Panc1 (cell line): ENCODE results near the gene FNIP2. TPM values are rescaled to one million over a fixed set of nuclear protein-coding genes. Genes with fewer than 3 reads are reported as not detected.
"Not testable (repeated sequence)": the region's sequence is repeated elsewhere in the genome, so short reads cannot be mapped to it uniquely, and the experiment has no call there.

ENCODE experiments used
- ATAC-seq: fragments of 200-7000 bp; cut with Tn5 transposase; 2 replicates; pipeline ENCODE4 v1.9.1; 2020; ENCODE audit warnings: mild to moderate bottlenecking, moderate library complexity
- BruUV-seq: library from RNA; stranded (reverse); fragments of 400-500 nt; replicated peaks from 2 replicates; lab custom pipeline; 2021; lab: Mats Ljungman, UMichigan
- CTCF ChIA-PET: fragments of 300-600 bp; sonication (Branson Sonifier 250); formaldehyde crosslinking; loops from one replicate; lab custom pipeline; 2022; ENCODE audit warnings: antibody characterized with exemption; lab: Charles Lee
- POLR2A ChIA-PET: fragments of 300-600 bp; sonication (Branson Sonifier 250); formaldehyde crosslinking; loops from one replicate; lab custom pipeline; 2022; ENCODE audit warnings: antibody characterized with exemption; lab: Charles Lee
- DNase-seq: peaks from one replicate; pipeline ENCODE4 v3.0.0-alpha.2; 2010; ENCODE audit warnings: low read depth, low spot score
- H3K27ac ChIP-seq: 2 replicates; pipeline ENCODE4 v1.5.1; 2011; ENCODE audit warnings: mild to moderate bottlenecking, low read length, inconsistent platforms
- H3K27me3 ChIP-seq: fragments of 200-500 bp; sonication (Bioruptor generic); 2 replicates; pipeline ENCODE4 v1.6.0; 2014; ENCODE audit warnings: low read length, inconsistent platforms; ENCODE audit not compliant: control insufficient read depth, insufficient read depth
- H3K36me3 ChIP-seq: fragments of 200-500 bp; sonication (Bioruptor generic); 2 replicates; pipeline ENCODE4 v1.5.1; 2014; ENCODE audit warnings: inconsistent platforms, mild to moderate bottlenecking, low read length, moderate library complexity; ENCODE audit not compliant: control insufficient read depth, insufficient read depth
- H3K4me1 ChIP-seq: 2 replicates; pipeline ENCODE4 v1.5.1; 2011; ENCODE audit warnings: inconsistent platforms, mild to moderate bottlenecking, low read length, moderate library complexity; ENCODE audit not compliant: control insufficient read depth, insufficient read depth
- H3K4me3 ChIP-seq, 2 experiments: 2 replicates each; pipeline ENCODE4 v1.5.1; 2011 to 2012; ENCODE audit warnings: low read depth in 2 of 2, low read length in 2 of 2, mild to moderate bottlenecking in 2 of 2, inconsistent platforms in 1 of 2, moderate library complexity in 1 of 2
- H3K9me3 ChIP-seq: fragments of 200-500 bp; sonication (Bioruptor generic); 2 replicates; pipeline ENCODE4 v1.5.1; 2014; ENCODE audit warnings: low read depth, mild to moderate bottlenecking, inconsistent platforms, low read length, moderate library complexity; ENCODE audit not compliant: control insufficient read depth, insufficient read depth
- in situ Hi-C: cut with HindIII; loops from 2 replicates; pipeline ENCODE4 v1.10.0; 2016; ENCODE audit warnings: low sequenced_read_pairs, low pct_unique_long_range_greater_than_20kb
- intact Hi-C: fragments of 100-400 bp; cut with micrococcal nuclease; formaldehyde crosslinking; loops from one replicate; pipeline ENCODE4 v1.10.0; 2022; ENCODE audit not compliant: unreplicated experiment
- total RNA-seq: library from RNA; stranded (reverse); gene quantifications from one replicate; pipeline ENCODE4 v1.2.1, GENCODE V29; 2021; ENCODE audit not compliant: unreplicated experiment

Gene FNIP2
- total RNA-seq, 1 experiment from 2014 or later, result 17.7 TPM

GRCh38 chr4:158956345-158956744 is 187.5 kb downstream of the FNIP2 start:
- CTCF ChIA-PET, result not testable (repeated sequence)

GRCh38 chr4:158956918-158957317 is 188.1 kb downstream of the FNIP2 start:
- CTCF ChIA-PET, H3K27ac ChIP-seq, ATAC-seq, H3K9me3 ChIP-seq, H3K36me3 ChIP-seq, intact Hi-C loops, BruUV-seq, POLR2A ChIA-PET, H3K27me3 ChIP-seq, H3K4me1 ChIP-seq, in situ Hi-C loops, H3K4me3 ChIP-seq, DNase-seq: not testable (repeated sequence)

More at GRCh38 chr4:158956345-158956744, 187.5 kb downstream of the FNIP2 start:
- H3K4me1 ChIP-seq, H3K9me3 ChIP-seq, ATAC-seq, POLR2A ChIA-PET, DNase-seq, BruUV-seq, H3K36me3 ChIP-seq, intact Hi-C loops, H3K4me3 ChIP-seq, in situ Hi-C loops, H3K27me3 ChIP-seq, H3K27ac ChIP-seq: not testable (repeated sequence)

Other genes with a start within 250 kb of the FNIP2 start
- not detected for gene RXFP1, start 247.1 kb upstream of the FNIP2 start, total RNA-seq
- 12.2 TPM for gene C4orf46, start 97.1 kb upstream of the FNIP2 start, total RNA-seq
- 23.7 TPM for gene ETFDH, start 96.7 kb upstream of the FNIP2 start, total RNA-seq
- gene PPID, start 45.6 kb upstream of the FNIP2 start, total RNA-seq, result 23.3 TPM